HepG2 (cell line): ENCODE measurements around the gene SLC39A1. TPM values are rescaled to one million over a fixed set of nuclear protein-coding genes. Genes with fewer than 3 reads are reported as not detected.
A peak's percentile ranks its signal among the peaks of the same experiment; 100 is the strongest.

Source experiments
- CC2D1A ChIP-seq: sonication (generic); formaldehyde crosslinking; IDR thresholded peaks from 2 replicates; pipeline ENCODE4 v1.8.1; 2023; ENCODE audit warnings: mild to moderate bottlenecking, missing genetic modification reagents
- EEA1 ChIP-seq: sonication (generic); formaldehyde crosslinking; IDR thresholded peaks from 2 replicates; pipeline ENCODE4 v1.5.1; 2020; ENCODE audit warnings: mild to moderate bottlenecking, missing genetic modification reagents, borderline replicate concordance
- FOXA3 ChIP-seq: IDR thresholded peaks from 2 replicates; pipeline ENCODE4 v1.6.1; 2016; ENCODE audit warnings: missing genetic modification reagents, missing compliant biosample characterization
- GATAD1 ChIP-seq: IDR thresholded peaks from 2 replicates; pipeline ENCODE4 v1.6.1; 2016; ENCODE audit warnings: missing genetic modification reagents, missing compliant biosample characterization
- KLF11 ChIP-seq: IDR thresholded peaks from 2 replicates; pipeline ENCODE4 v1.6.1; 2016; ENCODE audit warnings: missing compliant biosample characterization
- NFYC ChIP-seq: IDR thresholded peaks from 2 replicates; pipeline ENCODE4 v1.6.1; 2016; ENCODE audit warnings: missing genetic modification reagents, missing compliant biosample characterization
- SCMH1 ChIP-seq: sonication (generic); formaldehyde crosslinking; IDR thresholded peaks from 2 replicates; pipeline ENCODE4 v1.9.0; 2021; ENCODE audit warnings: missing genetic modification reagents, mild to moderate bottlenecking, borderline replicate concordance
- SNRNP70 ChIP-seq: fragments of 200-400 bp; formaldehyde crosslinking; IDR thresholded peaks from 2 replicates; pipeline ENCODE4 v1.6.1; 2017; ENCODE audit warnings: mild to moderate bottlenecking, low read depth, low read length, moderate library complexity
- SPEN ChIP-seq: sonication (generic); formaldehyde crosslinking; IDR thresholded peaks from 2 replicates; pipeline ENCODE4 v1.5.1; 2020; ENCODE audit warnings: low read depth, mild to moderate bottlenecking, missing genetic modification reagents
- SYNCRIP ChIP-seq: fragments of 200-400 bp; formaldehyde crosslinking; IDR thresholded peaks from 2 replicates; pipeline ENCODE4 v1.6.1; 2018; ENCODE audit warnings: mild to moderate bottlenecking, low read depth, low read length; ENCODE audit not compliant: insufficient read depth
- ZBTB21 ChIP-seq: sonication (generic); formaldehyde crosslinking; IDR thresholded peaks from 2 replicates; pipeline ENCODE4 v1.4.0; 2020; ENCODE audit warnings: missing genetic modification reagents
- ZBTB3 ChIP-seq: sonication (generic); formaldehyde crosslinking; IDR thresholded peaks from 2 replicates; pipeline ENCODE4 v1.4.0; 2020; ENCODE audit warnings: low read depth, mild to moderate bottlenecking, moderate library complexity, missing genetic modification reagents, borderline replicate concordance
- ZFP36L1 ChIP-seq: sonication (generic); formaldehyde crosslinking; IDR thresholded peaks from 2 replicates; pipeline ENCODE4 v1.8.0; 2022; ENCODE audit warnings: mild to moderate bottlenecking, missing genetic modification reagents, moderate library complexity
- ZFP41 ChIP-seq: sonication (generic); formaldehyde crosslinking; IDR thresholded peaks from 2 replicates; pipeline ENCODE4 v1.4.0; 2020; ENCODE audit warnings: mild to moderate bottlenecking, missing genetic modification reagents, borderline replicate concordance
- ZNF430 ChIP-seq: sonication (generic); formaldehyde crosslinking; IDR thresholded peaks from 2 replicates; pipeline ENCODE4 v1.9.0; 2021; ENCODE audit warnings: mild to moderate bottlenecking, missing genetic modification reagents
- ZNF556 ChIP-seq: sonication (generic); formaldehyde crosslinking; IDR thresholded peaks from 2 replicates; pipeline ENCODE4 v1.4.0; 2020; ENCODE audit warnings: mild to moderate bottlenecking, missing genetic modification reagents, borderline replicate concordance
- ZNF619 ChIP-seq: sonication (generic); formaldehyde crosslinking; IDR thresholded peaks from 2 replicates; pipeline ENCODE4 v1.4.0; 2020; ENCODE audit warnings: mild to moderate bottlenecking, missing genetic modification reagents
- ZNF709 ChIP-seq: sonication (generic); formaldehyde crosslinking; IDR thresholded peaks from 2 replicates; pipeline ENCODE4 v1.5.0; 2020; ENCODE audit warnings: mild to moderate bottlenecking, missing genetic modification reagents
- ZNF792 ChIP-seq: IDR thresholded peaks from 2 replicates; pipeline ENCODE4 v1.6.1; 2016
- polyA plus RNA-seq, 8 experiments: library from polyadenylated mRNA; depleted of rRNA in 3 of 8; stranded (reverse) in 7 of 8; unstranded in 1 of 8; fragments of >200 nt; fragmentation: Illumina TruSeq in 4 of 8; extraction: Trizol in 4 of 8; gene quantifications; 2 replicates each; pipeline versions ENCODE4 v1.2.1 to v1.2.3, GENCODE V29; 2011 to 2016; ENCODE audit warnings: low read depth in 4 of 8, missing spikeins in 1 of 8, mixed read lengths in 1 of 8; ENCODE audit not compliant: insufficient read depth in 1 of 8
- total RNA-seq, 5 experiments: library from RNA; depleted of rRNA; stranded (reverse); fragments of >200 nt; fragmentation: Illumina TruSeq; extraction: Trizol; gene quantifications; 2 replicates each; pipeline ENCODE4 v1.2.3, GENCODE V29; 2016; ENCODE audit warnings: low read depth in 1 of 5
- TF ChIP-seq, protein P1 (sequence below): sonication (generic); formaldehyde crosslinking; IDR thresholded peaks from 2 replicates; pipeline ENCODE4 v1.4.0; 2020; ENCODE audit warnings: missing genetic modification reagents, borderline replicate concordance
- TF ChIP-seq, protein P2 (sequence below): sonication (generic); formaldehyde crosslinking; IDR thresholded peaks from 2 replicates; pipeline ENCODE4 v1.4.0; 2020; ENCODE audit warnings: missing genetic modification reagents
- TF ChIP-seq, protein P3 (sequence below): IDR thresholded peaks from 2 replicates; pipeline ENCODE4 v1.6.1; 2016; ENCODE audit warnings: control low read depth

SLC39A1 gene
- total and polyA plus RNA-seq, 2 of the 13 experiments (the other 11 are each of a cell fraction or from before 2014, with no cell fraction given): 71.2 to 78.4 TPM

DNA sequence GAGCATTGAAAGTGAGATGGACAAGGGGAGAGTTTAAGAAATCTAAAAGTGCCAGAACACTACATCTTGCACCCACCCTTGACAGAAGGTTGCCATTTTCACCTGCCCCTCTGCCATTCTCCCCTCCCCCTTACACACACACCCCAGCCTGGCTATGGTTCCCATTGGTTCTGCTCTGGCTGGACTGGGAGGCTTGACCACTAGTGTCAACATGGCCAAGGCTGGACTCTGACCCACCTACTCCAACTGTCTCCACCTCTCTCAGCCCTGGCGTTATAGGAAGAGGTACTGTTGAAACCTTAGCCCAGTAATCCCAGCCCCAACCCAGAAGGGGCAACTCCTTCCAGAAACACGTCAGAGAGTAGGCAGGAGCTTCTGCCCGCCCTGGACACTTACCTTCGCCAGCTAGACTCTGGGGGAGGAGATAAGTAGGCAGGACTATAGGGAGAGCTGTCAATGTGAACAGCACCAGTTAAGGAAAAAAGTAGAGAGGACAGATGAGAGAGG is 9.4 kb downstream of the SLC39A1 start (continued):
- TF ChIP-seq SNRNP70 (no peak), EEA1 (no peak), ZNF556 (CRISPR knock-in tag) (peak; percentile 49; the same call in 1 of the 2 replicates), ZNF709 (no peak), FOXA3 (CRISPR knock-in tag) (peak; percentile 98), SCMH1 (CRISPR knock-in tag) (no peak), SPEN (CRISPR knock-in tag) (peak; percentile 55; the same call in 1 of the 2 replicates), NFYC (CRISPR knock-in tag) (peak; percentile 74), ZNF619 (peak; percentile 84; the same call in 1 of the 2 replicates), ZNF430 (no peak), ZBTB21 (CRISPR knock-in tag) (0 out of 2 replicates have a peak, but pooled peaks have one; percentile 18), ZFP41 (CRISPR knock-in tag) (no peak), ZFP36L1 (CRISPR knock-in tag) (0 out of 2 replicates have a peak, but pooled peaks have one; percentile 52), ZNF792 (CRISPR knock-in tag) (peak; percentile 49; the same call in 1 of the 2 replicates), SYNCRIP (no peak), CC2D1A (no peak), KLF11 (CRISPR knock-in tag) (0 out of 2 replicates have a peak, but pooled peaks have one; percentile 26), GATAD1 (CRISPR knock-in tag) (peak; percentile 50; the same call in 1 of the 2 replicates), ZBTB3 (CRISPR knock-in tag) (0 out of 2 replicates have a peak, but pooled peaks have one; percentile 27)
- TF ChIP-seq, protein P1, sequence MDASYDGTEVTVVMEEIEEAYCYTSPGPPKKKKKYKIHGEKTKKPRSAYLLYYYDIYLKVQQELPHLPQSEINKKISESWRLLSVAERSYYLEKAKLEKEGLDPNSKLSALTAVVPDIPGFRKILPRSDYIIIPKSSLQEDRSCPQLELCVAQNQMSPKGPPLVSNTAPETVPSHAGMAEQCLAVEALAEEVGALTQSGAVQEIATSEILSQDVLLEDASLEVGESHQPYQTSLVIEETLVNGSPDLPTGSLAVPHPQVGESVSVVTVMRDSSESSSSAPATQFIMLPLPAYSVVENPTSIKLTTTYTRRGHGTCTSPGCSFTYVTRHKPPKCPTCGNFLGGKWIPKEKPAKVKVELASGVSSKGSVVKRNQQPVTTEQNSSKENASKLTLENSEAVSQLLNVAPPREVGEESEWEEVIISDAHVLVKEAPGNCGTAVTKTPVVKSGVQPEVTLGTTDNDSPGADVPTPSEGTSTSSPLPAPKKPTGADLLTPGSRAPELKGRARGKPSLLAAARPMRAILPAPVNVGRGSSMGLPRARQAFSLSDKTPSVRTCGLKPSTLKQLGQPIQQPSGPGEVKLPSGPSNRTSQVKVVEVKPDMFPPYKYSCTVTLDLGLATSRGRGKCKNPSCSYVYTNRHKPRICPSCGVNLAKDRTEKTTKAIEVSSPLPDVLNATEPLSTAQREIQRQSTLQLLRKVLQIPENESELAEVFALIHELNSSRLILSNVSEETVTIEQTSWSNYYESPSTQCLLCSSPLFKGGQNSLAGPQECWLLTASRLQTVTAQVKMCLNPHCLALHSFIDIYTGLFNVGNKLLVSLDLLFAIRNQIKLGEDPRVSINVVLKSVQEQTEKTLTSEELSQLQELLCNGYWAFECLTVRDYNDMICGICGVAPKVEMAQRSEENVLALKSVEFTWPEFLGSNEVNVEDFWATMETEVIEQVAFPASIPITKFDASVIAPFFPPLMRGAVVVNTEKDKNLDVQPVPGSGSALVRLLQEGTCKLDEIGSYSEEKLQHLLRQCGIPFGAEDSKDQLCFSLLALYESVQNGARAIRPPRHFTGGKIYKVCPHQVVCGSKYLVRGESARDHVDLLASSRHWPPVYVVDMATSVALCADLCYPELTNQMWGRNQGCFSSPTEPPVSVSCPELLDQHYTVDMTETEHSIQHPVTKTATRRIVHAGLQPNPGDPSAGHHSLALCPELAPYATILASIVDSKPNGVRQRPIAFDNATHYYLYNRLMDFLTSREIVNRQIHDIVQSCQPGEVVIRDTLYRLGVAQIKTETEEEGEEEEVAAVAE (CRISPR knock-in tag): peak; percentile 94
- TF ChIP-seq, protein P2, sequence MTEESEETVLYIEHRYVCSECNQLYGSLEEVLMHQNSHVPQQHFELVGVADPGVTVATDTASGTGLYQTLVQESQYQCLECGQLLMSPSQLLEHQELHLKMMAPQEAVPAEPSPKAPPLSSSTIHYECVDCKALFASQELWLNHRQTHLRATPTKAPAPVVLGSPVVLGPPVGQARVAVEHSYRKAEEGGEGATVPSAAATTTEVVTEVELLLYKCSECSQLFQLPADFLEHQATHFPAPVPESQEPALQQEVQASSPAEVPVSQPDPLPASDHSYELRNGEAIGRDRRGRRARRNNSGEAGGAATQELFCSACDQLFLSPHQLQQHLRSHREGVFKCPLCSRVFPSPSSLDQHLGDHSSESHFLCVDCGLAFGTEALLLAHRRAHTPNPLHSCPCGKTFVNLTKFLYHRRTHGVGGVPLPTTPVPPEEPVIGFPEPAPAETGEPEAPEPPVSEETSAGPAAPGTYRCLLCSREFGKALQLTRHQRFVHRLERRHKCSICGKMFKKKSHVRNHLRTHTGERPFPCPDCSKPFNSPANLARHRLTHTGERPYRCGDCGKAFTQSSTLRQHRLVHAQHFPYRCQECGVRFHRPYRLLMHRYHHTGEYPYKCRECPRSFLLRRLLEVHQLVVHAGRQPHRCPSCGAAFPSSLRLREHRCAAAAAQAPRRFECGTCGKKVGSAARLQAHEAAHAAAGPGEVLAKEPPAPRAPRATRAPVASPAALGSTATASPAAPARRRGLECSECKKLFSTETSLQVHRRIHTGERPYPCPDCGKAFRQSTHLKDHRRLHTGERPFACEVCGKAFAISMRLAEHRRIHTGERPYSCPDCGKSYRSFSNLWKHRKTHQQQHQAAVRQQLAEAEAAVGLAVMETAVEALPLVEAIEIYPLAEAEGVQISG (CRISPR knock-in tag): peak; percentile 76
- TF ChIP-seq, protein P3, sequence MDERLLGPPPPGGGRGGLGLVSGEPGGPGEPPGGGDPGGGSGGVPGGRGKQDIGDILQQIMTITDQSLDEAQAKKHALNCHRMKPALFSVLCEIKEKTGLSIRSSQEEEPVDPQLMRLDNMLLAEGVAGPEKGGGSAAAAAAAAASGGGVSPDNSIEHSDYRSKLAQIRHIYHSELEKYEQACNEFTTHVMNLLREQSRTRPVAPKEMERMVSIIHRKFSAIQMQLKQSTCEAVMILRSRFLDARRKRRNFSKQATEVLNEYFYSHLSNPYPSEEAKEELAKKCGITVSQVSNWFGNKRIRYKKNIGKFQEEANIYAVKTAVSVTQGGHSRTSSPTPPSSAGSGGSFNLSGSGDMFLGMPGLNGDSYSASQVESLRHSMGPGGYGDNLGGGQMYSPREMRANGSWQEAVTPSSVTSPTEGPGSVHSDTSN (CRISPR knock-in tag): no peak
